Endothelial cell of umbilical vein (primary cell): ENCODE results near the gene KLK8. TPM values are rescaled to one million over a fixed set of nuclear protein-coding genes. Genes with fewer than 3 reads are reported as not detected.

ENCODE experiments used
- BruUV-seq: library from RNA; stranded (reverse); fragments of 400-500 nt; replicated peaks from 2 replicates; lab custom pipeline; 2021; lab: Mats Ljungman, UMichigan
- CTCF ChIA-PET: fragments of 300-600, 350-600 bp; sonication (Branson Sonifier 250); formaldehyde crosslinking; loops from one replicate; lab custom pipeline; 2021; ENCODE audit warnings: antibody characterized with exemption, inconsistent platforms; lab: Charles Lee
- POLR2A ChIA-PET: fragments of 300-600, 350-600 bp; sonication (Branson Sonifier 250); formaldehyde crosslinking; loops from one replicate; lab custom pipeline; 2021; ENCODE audit warnings: antibody characterized with exemption, inconsistent platforms; lab: Charles Lee
- DNase-seq: peaks from one replicate; pipeline ENCODE4 v3.0.0-alpha.2; 2011; ENCODE audit warnings: low read depth, low spot score
- FAIRE-seq: peaks from 2 replicates; lab custom pipeline; 2011; peaks lifted over from hg19 to GRCh38; lab: Jason Lieb, UNC
- H2AFZ ChIP-seq: 2 replicates; pipeline ENCODE4 v1.6.0; 2012; ENCODE audit warnings: low read depth, low read length, control low read depth, inconsistent platforms
- H3K27ac ChIP-seq: 2 replicates; pipeline ENCODE4 v1.5.1; 2011; ENCODE audit warnings: low read depth, mild to moderate bottlenecking, control low read depth, low read length, moderate library complexity; ENCODE audit not compliant: insufficient read depth
- H3K27me3 ChIP-seq, 2 experiments: 2 replicates each; pipeline versions ENCODE4 v1.6.0 to v1.6.1; 2011; ENCODE audit warnings: low read length in 2 of 2, mixed read lengths in 1 of 2; ENCODE audit not compliant: control insufficient read depth in 2 of 2, insufficient read depth in 2 of 2
- H3K36me3 ChIP-seq, 2 experiments: 2 replicates in 1 of 2; 3 replicates in 1 of 2; pipeline ENCODE4 v1.5.1; 2011; ENCODE audit warnings: low read length in 2 of 2, mild to moderate bottlenecking in 1 of 2, moderate library complexity in 1 of 2; ENCODE audit not compliant: control insufficient read depth in 2 of 2, insufficient read depth in 2 of 2; ENCODE audit errors: extremely low read depth in 1 of 2
- H3K4me1 ChIP-seq: 3 replicates; pipeline ENCODE4 v1.5.1; 2011; ENCODE audit warnings: mild to moderate bottlenecking, low read length; ENCODE audit not compliant: control insufficient read depth, insufficient read depth; ENCODE audit errors: extremely low read depth
- H3K4me2 ChIP-seq: 2 replicates; pipeline ENCODE4 v1.6.1; 2011; ENCODE audit warnings: low read length, control low read depth, mixed read lengths; ENCODE audit not compliant: insufficient read depth
- H3K4me3 ChIP-seq, 3 experiments: fragments of 200-600 bp in 1 of 3; sonication (generic), shearing (Covaris generic) in 1 of 3; replicated peaks in 1 of 3; 2 replicates each; pipeline ENCODE4 v1.5.1; 2011 to 2016; ENCODE audit warnings: control low read depth in 3 of 3, low read length in 3 of 3, mild to moderate bottlenecking in 2 of 3, inconsistent platforms in 1 of 3, low read depth in 1 of 3, moderate library complexity in 1 of 3; ENCODE audit not compliant: insufficient read depth in 1 of 3
- H3K79me2 ChIP-seq: 2 replicates; pipeline ENCODE4 v1.6.0; 2012; ENCODE audit warnings: low read length, inconsistent platforms; ENCODE audit not compliant: control insufficient read depth, insufficient read depth
- H3K9ac ChIP-seq: replicated peaks from 2 replicates; pipeline ENCODE3; 2011; ENCODE audit warnings: low read length, control low read depth; ENCODE audit not compliant: insufficient read depth; ENCODE audit errors: extremely low read depth
- H3K9me1 ChIP-seq: replicated peaks from 3 replicates; pipeline ENCODE4 v1.6.0; 2011; ENCODE audit warnings: mild to moderate bottlenecking, low read length; ENCODE audit not compliant: control insufficient read depth, insufficient read depth; ENCODE audit errors: extremely low read depth
- H3K9me3 ChIP-seq: replicated peaks from 2 replicates; pipeline ENCODE4 v1.5.1; 2012; ENCODE audit warnings: low read length, inconsistent platforms; ENCODE audit not compliant: control insufficient read depth, insufficient read depth
- H4K20me1 ChIP-seq: replicated peaks from 2 replicates; pipeline ENCODE3; 2011; ENCODE audit warnings: mild to moderate bottlenecking, low read length; ENCODE audit not compliant: control insufficient read depth, insufficient read depth; ENCODE audit errors: extremely low read depth
- EZH2 ChIP-seq: IDR thresholded peaks from 2 replicates; pipeline ENCODE4 v1.6.1; 2012; ENCODE audit warnings: borderline replicate concordance, low read depth, mild to moderate bottlenecking, moderate library complexity, low read length, inconsistent platforms; ENCODE audit not compliant: severe bottlenecking
- FOS ChIP-seq: IDR thresholded peaks from 2 replicates; pipeline ENCODE4 v1.6.1; 2011; ENCODE audit warnings: mild to moderate bottlenecking, low read length, moderate library complexity, borderline replicate concordance; ENCODE audit not compliant: insufficient read depth
- GATA2 ChIP-seq: IDR thresholded peaks from 2 replicates; pipeline ENCODE4 v1.7.0; 2011; ENCODE audit warnings: low read depth, mild to moderate bottlenecking, moderate library complexity, mixed read lengths, low read length; ENCODE audit not compliant: insufficient read length, insufficient read depth
- JUN ChIP-seq: IDR thresholded peaks from 2 replicates; pipeline ENCODE4 v1.6.1; 2011; ENCODE audit warnings: borderline replicate concordance, low read depth; ENCODE audit not compliant: insufficient read length, insufficient read depth
- MYC ChIP-seq: IDR thresholded peaks from one replicate; pipeline ENCODE4 v1.6.1; 2011; ENCODE audit warnings: mild to moderate bottlenecking, low read depth, low read length
- POLR2A ChIP-seq: IDR thresholded peaks from 2 replicates; pipeline ENCODE4 v1.6.1; 2012; ENCODE audit warnings: low read depth, mild to moderate bottlenecking, control low read depth, low read length
- POLR2AphosphoS5 ChIP-seq: IDR thresholded peaks from 2 replicates; pipeline ENCODE4 v1.6.1; 2012; ENCODE audit warnings: low read depth, mild to moderate bottlenecking, control low read depth, low read length, moderate library complexity; ENCODE audit not compliant: insufficient read depth
- dilution Hi-C: fragments of 300-500 bp; cut with MboI; formaldehyde crosslinking; loops from one replicate; pipeline ENCODE4 v1.15.0; 2019; ENCODE audit warnings: low sequenced_read_pairs; ENCODE audit not compliant: extremely low pct_ligation_motif_present
- intact Hi-C: fragments of 100-400 bp; cut with micrococcal nuclease; formaldehyde crosslinking; loops from one replicate; pipeline ENCODE4 v1.10.0; 2022
- polyA plus RNA-seq, 4 experiments: library from polyadenylated mRNA; depleted of rRNA in 3 of 4; stranded (reverse) in 3 of 4; unstranded in 1 of 4; fragments of >200 nt; gene quantifications; 2 replicates each; pipeline versions ENCODE4 v1.2.1 to v1.2.3, GENCODE V29; 2011 to 2012; ENCODE audit warnings: missing spikeins in 1 of 4
- total RNA-seq: library from RNA; stranded (reverse); gene quantifications from 2 replicates; pipeline ENCODE4 v1.2.3, GENCODE V29; 2021
- TF ChIP-seq, protein P1 (sequence below): IDR thresholded peaks from 2 replicates; pipeline ENCODE4 v1.6.1; 2011; ENCODE audit not compliant: insufficient read depth, insufficient read length
- TF ChIP-seq, protein P2 (sequence below), 2 donors: IDR thresholded peaks; 1 replicate in 1 of 2; 2 replicates in 1 of 2; pipeline ENCODE4 v1.5.1; 2011; ENCODE audit warnings: low read length in 2 of 2, mild to moderate bottlenecking in 2 of 2, moderate library complexity in 2 of 2, control low read depth in 1 of 2, inconsistent platforms in 1 of 2, low read depth in 1 of 2; ENCODE audit not compliant: insufficient read depth in 1 of 2; ENCODE audit errors: extremely low read depth in 1 of 2

KLK8 gene
- total and polyA plus RNA-seq, 2 donors (not counting 3 experiments of a cell fraction or from before 2014, with no cell fraction given) = not detected

DNA sequence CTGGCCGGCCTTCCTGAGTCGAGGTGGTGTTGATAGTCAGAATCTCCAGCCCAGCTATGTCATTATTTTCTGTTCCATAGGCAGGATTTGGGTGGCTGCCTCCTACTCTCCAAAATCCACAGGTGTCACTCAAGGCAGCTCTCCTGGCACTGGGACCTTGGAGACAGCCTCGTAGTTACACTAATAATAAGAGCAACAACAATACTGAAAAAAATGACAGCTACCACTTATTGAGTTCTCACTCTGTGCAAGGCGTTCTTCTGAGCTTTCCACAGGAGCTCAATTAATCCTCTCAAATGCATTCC, 45.6 kb upstream of the KLK8 start:
- Histone ChIP-seq H3K9me3 (no peaks in the 10 kb centered on the region), H3K36me3 (no peaks in the 10 kb centered on the region), H3K9ac (no peak overlapping the region), H3K4me3 (no peak overlapping the region), H3K9me1 (no peaks in the 10 kb centered on the region), H3K27me3 (no peaks in the 10 kb centered on the region), H3K4me1 (no peaks in the 10 kb centered on the region), H4K20me1 (no peaks in the 10 kb centered on the region), H3K4me2 (no peak overlapping the region), H2AFZ (no peak overlapping the region), H3K79me2 (no peaks in the 10 kb centered on the region), H3K27ac (no peak overlapping the region)
- ChIA-PET CTCF (interaction anchor here (1.3 to 2.3 kb wide), 2 partner anchors 26 to 30 kb away, joined by 4 to 13 read pairs; no protein-coding TSS in a partner anchor), POLR2A (no interaction called here)
- no peak for TF ChIP-seq MYC
- TF ChIP-seq POLR2AphosphoS5 = no peak
- TF ChIP-seq GATA2 = no peak
- TF ChIP-seq, protein P1, sequence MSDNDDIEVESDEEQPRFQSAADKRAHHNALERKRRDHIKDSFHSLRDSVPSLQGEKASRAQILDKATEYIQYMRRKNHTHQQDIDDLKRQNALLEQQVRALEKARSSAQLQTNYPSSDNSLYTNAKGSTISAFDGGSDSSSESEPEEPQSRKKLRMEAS = no peak
- TF ChIP-seq, protein P2, sequence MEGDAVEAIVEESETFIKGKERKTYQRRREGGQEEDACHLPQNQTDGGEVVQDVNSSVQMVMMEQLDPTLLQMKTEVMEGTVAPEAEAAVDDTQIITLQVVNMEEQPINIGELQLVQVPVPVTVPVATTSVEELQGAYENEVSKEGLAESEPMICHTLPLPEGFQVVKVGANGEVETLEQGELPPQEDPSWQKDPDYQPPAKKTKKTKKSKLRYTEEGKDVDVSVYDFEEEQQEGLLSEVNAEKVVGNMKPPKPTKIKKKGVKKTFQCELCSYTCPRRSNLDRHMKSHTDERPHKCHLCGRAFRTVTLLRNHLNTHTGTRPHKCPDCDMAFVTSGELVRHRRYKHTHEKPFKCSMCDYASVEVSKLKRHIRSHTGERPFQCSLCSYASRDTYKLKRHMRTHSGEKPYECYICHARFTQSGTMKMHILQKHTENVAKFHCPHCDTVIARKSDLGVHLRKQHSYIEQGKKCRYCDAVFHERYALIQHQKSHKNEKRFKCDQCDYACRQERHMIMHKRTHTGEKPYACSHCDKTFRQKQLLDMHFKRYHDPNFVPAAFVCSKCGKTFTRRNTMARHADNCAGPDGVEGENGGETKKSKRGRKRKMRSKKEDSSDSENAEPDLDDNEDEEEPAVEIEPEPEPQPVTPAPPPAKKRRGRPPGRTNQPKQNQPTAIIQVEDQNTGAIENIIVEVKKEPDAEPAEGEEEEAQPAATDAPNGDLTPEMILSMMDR (IDR thresholded peaks at IDR 0.05; ENCODE audit: extremely low read depth in 1 of 2, insufficient read depth in 1 of 2, low read depth in 1 of 2, low read length in 2 of 2) = no peak
- TF ChIP-seq JUN = no peak
- TF ChIP-seq EZH2 = no peak
- TF ChIP-seq FOS = no peak
- TF ChIP-seq POLR2A = no peak
- FAIRE-seq (no peak), DNase-seq (no peak)
- intact Hi-C loops = no loop called here
- dilution Hi-C loops = no loop called here
- no TSS peak for BruUV-seq
